WTC11 (cell line): Measurements from ENCODE around the gene KDM4C.

Experiments used
- NFYB ChIP-seq: sonication (generic); formaldehyde crosslinking; conservative IDR thresholded peaks from 2 replicates; pipeline ENCODE4 v1.8.0; 2022; ENCODE audit warnings: low read depth, missing genetic modification reagents
- SMAD3 ChIP-seq: sonication (generic); formaldehyde crosslinking; IDR thresholded peaks from 2 replicates; pipeline ENCODE4 v1.8.0; 2022; ENCODE audit warnings: missing genetic modification reagents, mild to moderate bottlenecking, borderline replicate concordance
- TEAD4 ChIP-seq: sonication (generic); formaldehyde crosslinking; IDR thresholded peaks from 2 replicates; pipeline ENCODE4 v1.8.0; 2022; ENCODE audit warnings: mild to moderate bottlenecking, missing genetic modification reagents
- TF ChIP-seq, protein P1 (sequence below): fragments of 200-600 bp; IDR thresholded peaks from 2 replicates; pipeline ENCODE4 v1.8.0; 2022; ENCODE audit warnings: antibody characterized with exemption
- TF ChIP-seq, protein P2 (sequence below): sonication (generic); formaldehyde crosslinking; IDR thresholded peaks from 2 replicates; pipeline ENCODE4 v1.8.0; 2022; ENCODE audit warnings: mild to moderate bottlenecking, missing genetic modification reagents
- TF ChIP-seq, protein P3 (sequence below): sonication (generic); formaldehyde crosslinking; IDR thresholded peaks from 2 replicates; pipeline ENCODE4 v1.8.1; 2022; ENCODE audit warnings: low read depth, mild to moderate bottlenecking, moderate library complexity, missing genetic modification reagents, borderline replicate concordance
- TF ChIP-seq, protein P4 (sequence below): sonication (generic); formaldehyde crosslinking; IDR thresholded peaks from 2 replicates; pipeline ENCODE4 v1.8.1; 2023; ENCODE audit warnings: mild to moderate bottlenecking, missing genetic modification reagents, moderate library complexity

DNA sequence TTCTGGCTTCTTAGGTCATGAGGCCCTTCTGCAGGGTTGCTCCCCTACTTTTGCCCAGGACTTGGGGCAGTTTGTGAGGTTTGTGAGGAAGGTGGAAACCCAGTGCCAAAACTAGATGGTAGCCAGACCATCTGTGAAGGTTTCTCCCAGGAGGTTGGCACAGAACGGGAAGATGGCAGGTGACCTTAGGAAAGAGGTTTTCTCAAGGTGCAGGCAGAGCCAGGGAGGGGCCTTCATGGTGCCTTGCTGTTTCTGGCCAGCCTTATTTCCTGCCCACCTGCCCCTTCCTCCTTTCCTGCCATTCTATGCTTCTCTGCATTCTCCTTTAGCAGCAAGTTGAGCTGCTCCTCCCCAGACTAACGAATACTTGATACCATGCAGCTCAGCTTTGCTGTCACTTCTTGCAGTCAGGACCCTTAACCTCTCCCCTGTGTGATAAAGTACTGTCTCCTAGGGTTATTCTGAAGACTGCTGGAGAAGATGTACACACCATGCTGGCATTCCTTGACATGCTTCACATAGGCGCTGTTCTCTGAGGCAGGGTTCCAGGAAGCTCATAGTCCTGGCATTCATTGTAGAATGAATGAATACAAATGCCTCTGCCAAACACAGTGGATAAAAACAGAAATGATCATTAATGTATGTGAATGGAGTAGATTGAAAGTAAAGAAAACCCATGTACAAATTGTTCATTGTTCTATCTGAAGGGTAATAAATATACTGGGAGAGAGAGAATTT is 154.3 kb downstream of the KDM4C start:
- TF ChIP-seq, protein P1, sequence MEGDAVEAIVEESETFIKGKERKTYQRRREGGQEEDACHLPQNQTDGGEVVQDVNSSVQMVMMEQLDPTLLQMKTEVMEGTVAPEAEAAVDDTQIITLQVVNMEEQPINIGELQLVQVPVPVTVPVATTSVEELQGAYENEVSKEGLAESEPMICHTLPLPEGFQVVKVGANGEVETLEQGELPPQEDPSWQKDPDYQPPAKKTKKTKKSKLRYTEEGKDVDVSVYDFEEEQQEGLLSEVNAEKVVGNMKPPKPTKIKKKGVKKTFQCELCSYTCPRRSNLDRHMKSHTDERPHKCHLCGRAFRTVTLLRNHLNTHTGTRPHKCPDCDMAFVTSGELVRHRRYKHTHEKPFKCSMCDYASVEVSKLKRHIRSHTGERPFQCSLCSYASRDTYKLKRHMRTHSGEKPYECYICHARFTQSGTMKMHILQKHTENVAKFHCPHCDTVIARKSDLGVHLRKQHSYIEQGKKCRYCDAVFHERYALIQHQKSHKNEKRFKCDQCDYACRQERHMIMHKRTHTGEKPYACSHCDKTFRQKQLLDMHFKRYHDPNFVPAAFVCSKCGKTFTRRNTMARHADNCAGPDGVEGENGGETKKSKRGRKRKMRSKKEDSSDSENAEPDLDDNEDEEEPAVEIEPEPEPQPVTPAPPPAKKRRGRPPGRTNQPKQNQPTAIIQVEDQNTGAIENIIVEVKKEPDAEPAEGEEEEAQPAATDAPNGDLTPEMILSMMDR, result no peak
- TF ChIP-seq SMAD3 (CRISPR knock-in tag) (no peak), NFYB (CRISPR knock-in tag) (no peak), TEAD4 (CRISPR knock-in tag) (no peak)
- TF ChIP-seq, protein P2, sequence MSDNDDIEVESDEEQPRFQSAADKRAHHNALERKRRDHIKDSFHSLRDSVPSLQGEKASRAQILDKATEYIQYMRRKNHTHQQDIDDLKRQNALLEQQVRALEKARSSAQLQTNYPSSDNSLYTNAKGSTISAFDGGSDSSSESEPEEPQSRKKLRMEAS (CRISPR knock-in tag), result no peak
- TF ChIP-seq, protein P3, sequence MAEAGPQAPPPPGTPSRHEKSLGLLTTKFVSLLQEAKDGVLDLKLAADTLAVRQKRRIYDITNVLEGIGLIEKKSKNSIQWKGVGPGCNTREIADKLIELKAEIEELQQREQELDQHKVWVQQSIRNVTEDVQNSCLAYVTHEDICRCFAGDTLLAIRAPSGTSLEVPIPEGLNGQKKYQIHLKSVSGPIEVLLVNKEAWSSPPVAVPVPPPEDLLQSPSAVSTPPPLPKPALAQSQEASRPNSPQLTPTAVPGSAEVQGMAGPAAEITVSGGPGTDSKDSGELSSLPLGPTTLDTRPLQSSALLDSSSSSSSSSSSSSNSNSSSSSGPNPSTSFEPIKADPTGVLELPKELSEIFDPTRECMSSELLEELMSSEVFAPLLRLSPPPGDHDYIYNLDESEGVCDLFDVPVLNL (CRISPR knock-in tag), result no peak
- TF ChIP-seq, protein P4, sequence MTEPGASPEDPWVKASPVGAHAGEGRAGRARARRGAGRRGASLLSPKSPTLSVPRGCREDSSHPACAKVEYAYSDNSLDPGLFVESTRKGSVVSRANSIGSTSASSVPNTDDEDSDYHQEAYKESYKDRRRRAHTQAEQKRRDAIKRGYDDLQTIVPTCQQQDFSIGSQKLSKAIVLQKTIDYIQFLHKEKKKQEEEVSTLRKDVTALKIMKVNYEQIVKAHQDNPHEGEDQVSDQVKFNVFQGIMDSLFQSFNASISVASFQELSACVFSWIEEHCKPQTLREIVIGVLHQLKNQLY, result no peak
